Measurements from ENCODE around the gene PRKD1.

DNA sequence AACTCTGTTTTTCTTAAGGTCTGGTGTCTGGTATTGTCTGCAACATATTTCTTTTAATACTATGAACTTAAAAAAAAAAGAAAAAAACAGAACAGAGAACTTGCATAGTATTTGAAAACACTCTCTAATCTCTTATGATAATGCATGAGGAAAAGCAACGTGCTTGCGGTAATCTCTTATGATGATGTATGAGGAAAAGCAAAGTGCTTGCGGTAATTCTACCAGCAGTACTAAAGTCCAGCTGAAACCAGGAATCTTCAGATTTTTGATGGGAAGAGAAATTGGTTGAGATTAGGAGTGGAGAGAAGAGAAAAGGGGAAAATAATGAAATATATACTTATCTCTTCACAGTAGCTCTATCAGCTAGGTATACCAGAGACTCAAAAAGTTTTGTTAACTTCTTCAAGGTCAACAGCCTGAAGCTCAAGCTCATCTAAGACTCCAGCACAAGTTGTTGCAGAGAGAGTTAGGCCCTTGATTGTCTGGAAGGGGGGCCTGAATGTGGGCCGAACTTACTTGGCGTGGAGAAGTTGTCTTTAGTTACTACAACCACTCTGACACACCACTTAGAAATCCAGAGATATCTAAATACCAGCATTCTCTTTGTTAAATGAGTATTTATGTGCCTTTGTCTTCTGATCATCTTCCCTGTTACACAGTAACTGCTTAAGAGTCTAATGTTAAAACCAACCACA, 240.4 kb downstream of the PRKD1 start:
- TF ChIP-seq, protein P1, sequence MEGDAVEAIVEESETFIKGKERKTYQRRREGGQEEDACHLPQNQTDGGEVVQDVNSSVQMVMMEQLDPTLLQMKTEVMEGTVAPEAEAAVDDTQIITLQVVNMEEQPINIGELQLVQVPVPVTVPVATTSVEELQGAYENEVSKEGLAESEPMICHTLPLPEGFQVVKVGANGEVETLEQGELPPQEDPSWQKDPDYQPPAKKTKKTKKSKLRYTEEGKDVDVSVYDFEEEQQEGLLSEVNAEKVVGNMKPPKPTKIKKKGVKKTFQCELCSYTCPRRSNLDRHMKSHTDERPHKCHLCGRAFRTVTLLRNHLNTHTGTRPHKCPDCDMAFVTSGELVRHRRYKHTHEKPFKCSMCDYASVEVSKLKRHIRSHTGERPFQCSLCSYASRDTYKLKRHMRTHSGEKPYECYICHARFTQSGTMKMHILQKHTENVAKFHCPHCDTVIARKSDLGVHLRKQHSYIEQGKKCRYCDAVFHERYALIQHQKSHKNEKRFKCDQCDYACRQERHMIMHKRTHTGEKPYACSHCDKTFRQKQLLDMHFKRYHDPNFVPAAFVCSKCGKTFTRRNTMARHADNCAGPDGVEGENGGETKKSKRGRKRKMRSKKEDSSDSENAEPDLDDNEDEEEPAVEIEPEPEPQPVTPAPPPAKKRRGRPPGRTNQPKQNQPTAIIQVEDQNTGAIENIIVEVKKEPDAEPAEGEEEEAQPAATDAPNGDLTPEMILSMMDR (IDR thresholded peaks at IDR 0.05): no peak
- no peak for TF ChIP-seq POLR2A (IDR thresholded peaks at IDR 0.05)
